K562 (cell line): ENCODE measurements around the gene KCNIP2.

Experiments
- FOXA1 ChIP-seq: fragments of 450-650 bp; IDR thresholded peaks from 2 replicates; pipeline ENCODE4 v1.6.1; 2016; ENCODE audit warnings: mild to moderate bottlenecking, borderline replicate concordance
- YBX1 ChIP-seq: fragments of 450-650 bp; IDR thresholded peaks from 2 replicates; pipeline ENCODE4 v1.7.1; 2016; ENCODE audit warnings: mild to moderate bottlenecking
- ZNF212 ChIP-seq: fragments of 450-650 bp; formaldehyde crosslinking; IDR thresholded peaks from 2 replicates; pipeline ENCODE4 v1.4.0; 2020; ENCODE audit warnings: mild to moderate bottlenecking

DNA sequence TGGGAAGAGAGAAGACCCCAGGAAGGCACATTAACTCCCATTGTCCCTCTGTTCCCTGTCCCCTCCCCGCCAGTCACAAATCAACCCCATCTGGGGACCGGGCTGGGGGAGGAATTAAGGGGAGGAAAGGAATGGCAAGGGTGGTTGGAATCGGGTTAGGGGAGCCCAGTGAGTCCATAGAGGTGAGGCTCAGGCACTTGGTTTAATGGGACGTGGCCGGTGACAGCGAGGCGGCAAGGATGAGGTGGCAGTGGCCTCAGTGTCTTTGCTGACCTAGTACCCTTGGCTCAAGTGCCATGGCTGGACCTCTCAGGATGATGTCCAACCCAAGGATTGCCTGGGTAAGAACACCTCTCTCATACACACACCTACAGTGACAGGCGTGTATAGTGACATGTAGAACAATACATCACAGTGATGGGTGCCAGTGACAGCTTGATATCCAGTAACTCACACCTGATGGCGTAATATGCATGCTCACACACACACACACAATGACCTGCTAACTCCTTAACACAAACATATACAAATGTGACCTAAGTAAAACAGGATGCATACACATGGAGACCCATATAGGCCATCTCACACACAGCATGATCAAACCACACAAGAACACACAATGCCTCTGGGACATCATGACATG lies 12.3 kb downstream of the KCNIP2 start:
- no peak for TF ChIP-seq ZNF212 (CRISPR knock-in tag)
- TF ChIP-seq FOXA1 = no peak
- no peak for TF ChIP-seq YBX1
